SKM-1 treated with dmso at 0.1 percent for 144 hours (cell line): Measurements from ENCODE around the gene PPIF.
A peak's percentile ranks its signal among the peaks of the same experiment; 100 is the strongest.

ENCODE experiments used
- DNase-seq: peaks from one replicate; lab custom pipeline; 2025; ENCODE audit not compliant: unreplicated experiment; lab: John Stamatoyannopoulos, UW

PPIF gene

DNA sequence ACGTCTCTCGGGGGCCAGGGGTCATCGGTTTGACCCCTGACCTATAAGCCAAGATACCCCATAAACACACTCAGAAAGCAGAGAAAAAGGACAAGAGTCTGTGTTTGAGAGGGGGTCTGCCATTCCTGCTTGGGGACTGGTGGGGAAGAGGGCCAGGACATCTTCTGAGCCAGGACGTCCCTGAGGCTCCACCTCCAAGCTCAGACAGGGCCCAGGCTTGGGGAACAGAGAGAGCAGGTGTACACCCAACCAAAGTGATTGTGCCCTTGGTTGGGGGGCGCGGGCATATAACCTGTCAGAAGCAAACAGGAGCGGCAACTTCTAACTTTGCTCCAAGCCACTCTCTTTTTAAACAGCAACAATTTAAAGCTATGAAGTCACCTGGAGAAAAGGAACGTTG lies 33.9 kb upstream of the PPIF start:
- no peak for DNase-seq

DNA sequence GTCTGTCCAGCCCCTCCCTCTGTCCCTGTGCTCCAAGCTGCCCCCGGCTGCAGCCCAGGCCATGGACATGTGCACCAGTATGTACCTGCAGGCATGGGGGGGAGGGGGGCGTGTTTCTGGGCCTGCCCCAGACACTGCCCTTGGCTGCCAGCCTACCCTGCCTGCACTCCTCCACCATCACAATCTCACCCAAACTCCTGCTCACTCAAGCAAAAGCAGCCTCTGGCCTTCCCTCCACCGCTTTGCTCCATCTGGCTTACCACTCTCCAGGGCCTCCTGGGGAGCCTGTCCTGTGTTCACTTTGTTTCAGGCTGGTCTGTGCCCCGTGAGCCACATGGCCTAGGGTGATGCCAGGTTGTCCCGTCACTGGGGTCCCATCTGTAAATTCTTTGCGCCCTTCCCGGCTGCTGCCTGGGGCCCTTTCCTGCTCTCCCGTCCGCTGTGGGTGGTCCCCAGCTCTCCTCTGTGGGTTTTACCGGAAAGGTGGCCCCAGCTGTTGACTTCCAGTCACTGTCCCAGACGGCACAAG lies 33.3 kb upstream of the PPIF start:
- DNase-seq, result no peak

DNA sequence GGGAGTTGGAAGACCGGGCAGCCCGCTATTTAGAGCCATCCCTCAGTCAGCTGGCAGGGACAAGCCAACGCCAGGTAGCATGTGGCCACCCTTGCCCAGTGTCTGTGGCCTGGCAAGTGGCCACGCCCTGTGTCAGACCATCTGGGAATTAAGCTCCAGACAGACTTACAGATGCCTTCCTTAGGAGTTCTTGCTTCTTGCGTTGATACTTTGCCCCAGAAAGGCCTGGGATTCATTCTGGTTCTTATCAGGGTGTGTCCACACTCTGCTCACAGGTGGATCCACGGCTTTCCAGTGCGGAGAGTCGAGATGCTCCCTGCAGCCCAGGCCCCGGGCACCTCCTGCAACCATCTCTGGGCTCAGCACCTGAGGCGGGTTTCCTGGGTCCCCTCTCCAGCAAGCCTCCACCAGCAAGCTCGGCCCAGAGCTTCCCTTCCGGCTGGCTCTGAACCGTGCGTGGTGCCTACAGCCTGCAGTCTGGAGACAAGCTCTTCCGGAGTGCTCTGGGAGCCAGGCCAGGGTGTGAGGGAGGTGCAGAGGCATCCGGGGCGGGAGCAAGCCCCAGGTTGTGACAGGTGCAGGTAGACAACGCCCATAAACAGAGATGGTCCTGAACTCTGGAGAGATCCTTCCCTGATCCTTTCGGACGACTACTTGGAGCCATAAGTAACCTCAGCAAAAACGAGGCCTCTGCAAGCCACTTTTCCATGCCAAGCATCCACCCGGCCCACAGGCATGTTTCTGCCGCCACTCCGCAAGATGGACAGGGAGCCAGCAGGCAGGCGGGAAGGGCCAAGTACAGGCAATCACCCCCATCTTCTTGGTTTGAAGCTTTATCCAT lies 32.3 kb upstream of the PPIF start:
- no peak for DNase-seq

DNA sequence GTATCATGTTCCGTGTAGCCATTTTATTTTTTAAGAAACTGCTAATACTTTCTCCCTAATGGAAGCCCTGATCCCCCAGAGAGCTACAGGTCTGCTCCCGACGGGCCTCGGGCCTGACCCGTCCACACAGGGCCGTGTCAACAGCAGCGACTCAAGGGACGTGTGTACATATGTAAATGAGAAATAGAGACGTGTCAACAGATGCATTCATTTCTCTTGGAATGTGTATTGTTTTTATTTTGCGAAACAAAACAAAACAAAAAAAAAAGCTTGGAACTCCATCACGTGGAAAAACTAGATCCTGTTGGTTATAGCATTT lies 31.7 kb upstream of the PPIF start:
- DNase-seq, result no peak

DNA sequence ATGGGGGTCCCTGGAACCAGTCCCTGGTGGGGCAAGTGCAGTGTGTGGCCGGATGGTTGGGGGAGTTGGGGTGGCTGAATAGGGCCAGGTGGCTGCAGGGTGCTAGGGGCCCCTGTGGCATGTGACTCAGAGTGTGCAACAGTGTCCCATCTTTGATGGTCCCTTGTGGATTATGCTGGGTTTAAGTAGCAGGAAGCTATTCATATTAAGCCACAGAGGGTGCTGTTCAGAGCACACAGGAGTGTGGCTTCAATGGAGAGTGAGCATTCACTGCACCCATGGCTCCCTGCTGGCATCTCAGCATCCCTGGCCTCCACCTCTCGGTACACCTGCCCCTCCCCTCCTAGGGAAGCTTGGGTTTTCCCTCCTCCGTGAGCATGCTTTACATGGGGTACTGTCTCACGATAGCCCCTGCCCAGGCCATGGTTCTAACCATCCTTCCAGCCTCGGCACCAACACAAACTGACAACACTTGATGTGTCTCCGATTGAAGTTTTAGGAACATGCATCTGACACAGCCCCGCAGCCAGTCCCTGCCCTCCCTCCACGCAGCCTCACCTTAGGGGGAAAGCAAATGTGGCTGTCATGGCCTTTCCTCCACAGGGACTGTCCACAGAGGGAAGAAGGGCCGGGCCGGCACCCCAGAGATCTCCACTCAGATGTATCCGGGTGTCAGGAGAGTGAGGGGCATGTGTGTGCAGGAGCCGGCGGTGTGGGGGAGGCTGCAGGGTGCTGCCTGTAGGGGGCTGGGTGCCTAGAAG lies 30.4 kb upstream of the PPIF start:
- no peak for DNase-seq

DNA sequence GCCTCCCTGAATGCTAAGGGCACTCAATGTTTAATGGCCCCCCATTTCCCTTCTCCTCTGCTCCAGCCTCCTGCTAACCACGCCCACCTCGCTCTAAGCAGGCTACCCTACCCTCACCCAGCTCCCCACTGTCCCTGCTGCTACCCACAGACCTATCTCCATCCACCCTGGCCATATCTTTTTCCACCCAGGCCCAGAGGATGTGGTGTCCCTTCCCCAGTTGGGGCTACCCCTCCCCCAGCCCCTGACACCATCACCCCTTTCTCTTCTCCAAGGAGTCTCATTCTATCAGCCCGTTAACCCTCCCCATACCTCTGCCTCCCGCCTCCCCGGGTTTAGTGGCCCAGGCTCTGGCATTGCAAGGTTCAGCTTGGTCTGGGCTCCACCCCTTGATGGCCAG lies 28.9 kb upstream of the PPIF start:
- DNase-seq, result no peak

DNA sequence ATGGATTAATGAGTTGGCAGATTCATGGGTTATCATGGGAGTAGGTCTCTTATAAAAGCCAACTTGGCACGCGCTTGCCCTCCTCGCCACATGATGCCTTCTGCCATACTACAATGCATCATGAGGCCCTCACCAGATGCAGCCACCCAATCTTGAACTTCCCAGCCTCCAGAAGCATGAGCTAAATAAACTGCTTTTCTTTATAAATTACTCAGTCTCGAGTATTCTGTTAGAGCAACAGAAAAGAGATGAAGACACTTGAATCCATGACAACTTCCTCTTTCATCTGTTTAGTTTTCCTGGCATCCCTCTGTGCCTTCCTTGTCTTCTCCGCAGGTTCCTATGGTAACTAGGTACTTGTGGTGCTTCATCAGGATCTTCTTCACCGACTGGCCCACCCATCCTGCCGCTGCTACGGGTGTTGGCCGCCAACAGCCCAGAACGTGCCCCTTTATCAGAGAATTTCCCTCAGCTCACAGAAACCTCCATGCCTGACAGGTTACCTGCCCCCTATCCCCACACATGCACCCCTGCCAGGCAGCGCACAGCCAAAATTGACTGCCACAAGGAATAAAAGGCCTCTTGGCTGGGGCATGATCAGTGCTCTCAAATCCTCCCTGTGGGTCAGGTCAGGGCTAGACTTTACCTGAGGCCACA lies 28.0 kb upstream of the PPIF start:
- no peak for DNase-seq

DNA sequence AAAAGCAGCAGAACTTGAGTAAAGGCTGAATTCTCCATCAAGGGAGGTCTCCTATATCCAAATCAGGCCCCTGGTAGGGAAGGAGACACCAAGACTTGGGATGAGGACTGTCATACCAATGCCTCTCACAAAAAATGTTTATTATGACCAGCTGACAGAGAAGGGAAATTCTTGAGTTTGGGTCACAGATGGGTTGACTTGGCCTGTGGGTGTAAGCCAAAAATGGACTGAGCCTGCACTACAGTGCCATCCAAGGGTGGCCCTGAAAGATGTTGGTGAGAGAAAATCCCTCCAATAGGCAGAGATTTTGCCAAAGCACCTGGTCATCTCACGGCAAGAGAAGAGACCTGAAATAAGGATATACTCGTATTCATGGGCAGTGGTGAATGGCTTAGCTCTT lies 27.0 kb upstream of the PPIF start:
- no peak for DNase-seq

DNA sequence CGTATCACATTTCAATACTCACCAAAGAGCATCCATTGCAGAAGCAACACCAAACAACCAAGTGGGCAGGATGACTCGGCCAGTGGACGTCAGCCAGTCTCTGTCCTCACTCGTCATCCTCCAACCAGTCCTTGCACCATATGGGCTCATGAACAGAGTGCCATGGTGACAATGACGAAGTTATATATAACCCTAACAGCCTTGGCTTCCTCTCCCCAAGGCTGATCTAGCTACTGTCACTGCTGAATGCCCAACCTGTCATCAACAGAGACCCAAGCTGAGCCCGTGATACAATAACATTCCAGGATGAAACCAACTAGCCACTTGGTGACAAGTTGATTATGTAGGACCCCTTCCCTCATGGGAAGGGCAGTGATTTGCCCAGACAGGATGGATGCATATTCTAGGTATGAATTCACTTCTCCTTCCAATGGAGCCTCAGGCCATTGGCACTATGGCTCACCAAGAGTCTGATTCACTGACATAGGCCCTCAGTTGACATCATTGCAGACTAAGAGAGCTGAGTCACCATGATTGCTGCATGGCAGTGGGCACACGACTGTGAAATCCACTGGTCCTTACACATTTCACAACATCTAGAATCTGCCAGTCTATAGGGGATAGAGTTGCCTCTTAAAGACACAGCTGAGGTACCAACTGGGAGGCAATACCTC lies 26.3 kb upstream of the PPIF start:
- peak; percentile 55 for DNase-seq

DNA sequence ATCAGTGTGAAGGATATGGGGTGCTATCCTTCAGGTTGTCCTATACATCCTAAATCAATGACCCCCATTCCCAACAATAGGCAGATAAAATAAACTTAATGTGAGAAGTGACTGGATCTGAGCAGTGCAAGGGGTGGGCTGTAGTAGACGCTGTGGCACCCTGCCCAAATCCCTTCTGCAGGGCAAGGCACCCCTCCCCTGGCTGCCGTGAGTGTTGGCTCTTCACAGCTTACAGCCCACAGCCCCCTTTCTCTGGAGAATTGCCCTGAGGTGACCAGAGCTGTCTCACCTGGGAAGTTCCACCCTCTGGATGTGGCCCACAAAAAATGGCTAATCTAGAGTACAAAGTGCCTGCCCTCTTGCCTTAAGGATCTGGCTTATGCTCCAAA lies 25.8 kb upstream of the PPIF start:
- no peak for DNase-seq

DNA sequence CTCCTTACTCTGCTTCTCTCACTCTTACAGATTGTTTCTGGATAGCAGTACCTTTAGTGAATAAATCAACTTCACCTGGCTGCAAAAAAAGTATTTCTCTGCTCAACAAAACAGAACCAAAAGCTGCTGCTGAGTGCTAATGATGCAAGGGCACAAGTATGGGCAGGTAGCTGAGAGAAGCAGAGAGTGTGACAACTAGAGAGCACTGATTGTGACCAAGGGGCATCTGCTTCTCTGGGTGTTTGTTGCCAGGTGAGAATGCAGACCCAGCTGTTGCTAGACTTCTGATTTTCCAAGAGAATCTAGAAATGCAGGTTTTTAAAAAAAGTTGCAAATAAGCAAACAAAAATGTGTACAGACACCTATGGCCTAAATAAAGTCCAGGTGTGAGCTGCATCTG lies 25.3 kb upstream of the PPIF start:
- DNase-seq, result no peak

DNA sequence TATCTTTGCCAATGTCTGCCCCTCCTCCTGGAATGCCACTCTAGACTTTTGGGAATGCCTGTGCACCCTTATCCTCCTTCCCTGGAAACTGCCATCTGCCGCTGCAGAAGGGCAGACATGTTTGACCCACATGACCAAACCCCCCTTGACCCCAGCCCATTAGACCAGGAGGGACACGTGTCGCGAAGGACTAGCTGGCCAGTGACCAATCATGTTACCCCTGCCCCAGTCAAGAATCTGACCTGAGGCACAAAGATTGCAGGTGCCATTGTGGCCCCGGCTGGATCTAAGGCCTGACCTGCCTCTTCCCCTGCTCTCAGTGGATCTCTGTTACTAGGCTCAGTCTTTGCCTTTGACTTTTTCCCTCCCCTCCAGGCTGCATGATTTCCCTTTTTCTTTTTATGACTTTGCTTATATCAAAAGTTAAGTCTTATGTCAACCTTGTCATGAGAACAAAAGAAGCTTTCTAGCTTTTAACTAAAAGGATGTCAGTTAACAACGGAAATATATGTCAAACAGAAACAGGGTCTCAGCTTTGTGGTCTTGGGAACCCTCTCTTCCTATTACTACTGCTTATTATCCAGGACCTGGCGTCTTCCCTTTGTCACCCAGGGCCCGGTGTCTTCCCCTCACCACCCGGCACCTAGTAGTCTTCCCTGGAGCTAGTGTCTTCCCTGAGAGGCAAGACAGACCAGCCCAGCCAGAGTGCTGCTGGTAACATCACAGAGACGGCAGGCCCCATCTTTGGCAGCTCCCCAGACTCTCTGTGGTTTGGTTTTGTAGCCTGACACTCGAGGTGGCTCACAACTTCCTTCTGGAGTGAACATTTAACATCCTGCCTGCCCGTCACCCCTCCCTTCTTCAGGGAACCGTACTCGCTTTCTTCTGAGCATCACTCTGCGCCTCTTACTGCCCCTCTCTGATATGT lies 24.4 kb upstream of the PPIF start:
- peak; percentile 88 for DNase-seq

DNA sequence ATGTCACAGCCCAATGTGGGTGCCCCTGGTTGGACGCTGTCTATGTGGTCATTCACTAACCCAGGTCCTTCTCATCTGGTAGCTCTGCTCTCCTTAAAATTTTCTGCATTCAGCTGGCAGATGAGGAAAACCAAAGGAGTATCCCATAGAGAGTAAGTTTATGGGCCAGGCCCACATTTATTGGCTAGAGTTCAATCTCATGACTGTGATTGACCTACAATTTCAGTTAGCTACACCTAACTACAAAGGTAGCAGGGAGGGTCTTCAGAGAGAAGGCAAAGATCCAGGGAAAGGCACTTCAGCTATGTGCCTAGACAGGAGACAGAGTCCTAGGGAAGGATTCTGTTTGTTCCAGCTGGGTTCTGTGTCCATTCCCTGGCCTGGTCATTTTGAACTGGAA lies 23.7 kb upstream of the PPIF start:
- DNase-seq, result no peak

DNA sequence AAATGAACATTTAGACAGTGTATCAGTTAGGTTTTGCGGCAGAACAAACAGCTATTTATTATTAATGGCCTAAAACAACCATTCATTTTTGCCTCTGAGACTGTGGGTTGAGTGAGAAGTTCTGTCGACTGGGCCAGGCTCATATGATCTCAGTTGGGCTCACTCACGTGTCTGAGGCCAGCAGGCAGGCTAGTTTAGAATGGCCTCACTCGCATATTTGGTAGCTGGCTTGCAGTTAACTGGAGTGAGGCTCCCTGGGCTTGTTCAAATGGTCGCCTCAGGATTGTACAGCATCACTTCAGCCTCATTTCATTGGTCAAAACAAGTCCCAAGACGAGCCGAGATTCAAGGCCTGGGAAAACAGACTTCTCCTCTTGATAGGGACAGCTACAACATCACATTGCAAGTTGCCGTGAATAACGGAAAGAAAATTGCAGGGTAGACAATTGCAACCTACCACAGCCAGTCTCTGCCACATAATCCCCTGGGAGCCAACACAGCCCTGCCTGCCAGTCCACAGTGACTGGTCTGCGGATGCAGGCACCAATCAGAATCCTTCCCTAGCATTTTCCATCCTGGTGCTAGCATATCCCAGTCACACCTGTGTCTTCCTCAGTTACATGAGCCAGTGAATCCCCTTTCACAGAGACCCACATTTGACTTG lies 23.1 kb upstream of the PPIF start:
- DNase-seq, result no peak

DNA sequence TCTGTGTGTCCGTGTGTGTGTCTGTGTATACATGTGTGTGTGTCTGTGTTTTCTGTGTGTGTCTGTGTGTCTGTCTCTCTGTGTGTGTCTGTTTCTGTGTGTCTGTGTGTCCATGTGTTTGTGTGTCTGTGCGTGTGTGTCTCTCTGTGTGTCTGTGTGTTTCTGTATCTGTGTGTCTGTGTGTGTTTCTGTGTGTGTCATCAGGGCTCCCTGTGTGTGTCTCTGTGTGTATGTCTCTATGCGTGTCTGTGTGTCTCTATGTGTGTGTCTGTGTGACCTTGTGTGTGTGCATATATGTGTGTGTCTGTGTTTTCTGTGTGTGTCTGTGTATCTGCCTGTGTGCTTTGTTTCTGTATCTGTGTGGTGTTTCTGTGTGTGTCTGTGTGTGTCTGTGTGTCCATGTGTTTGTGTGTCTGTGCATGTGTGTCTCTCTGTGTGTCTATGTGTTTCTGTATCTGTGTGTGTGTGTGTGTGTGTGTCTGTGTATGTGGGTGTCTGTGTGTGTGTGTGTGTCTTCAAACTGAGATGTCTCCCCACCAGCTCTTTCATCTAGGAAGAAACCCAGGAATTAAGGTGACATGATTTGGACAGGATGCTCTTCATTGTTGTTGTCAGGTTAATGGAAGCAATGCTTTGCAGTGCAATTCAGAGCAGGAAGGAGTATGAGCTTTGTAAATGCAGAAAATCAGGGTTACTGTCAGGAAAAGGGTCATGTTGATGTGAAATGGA lies 20.7 kb upstream of the PPIF start:
- DNase-seq, result no peak

DNA sequence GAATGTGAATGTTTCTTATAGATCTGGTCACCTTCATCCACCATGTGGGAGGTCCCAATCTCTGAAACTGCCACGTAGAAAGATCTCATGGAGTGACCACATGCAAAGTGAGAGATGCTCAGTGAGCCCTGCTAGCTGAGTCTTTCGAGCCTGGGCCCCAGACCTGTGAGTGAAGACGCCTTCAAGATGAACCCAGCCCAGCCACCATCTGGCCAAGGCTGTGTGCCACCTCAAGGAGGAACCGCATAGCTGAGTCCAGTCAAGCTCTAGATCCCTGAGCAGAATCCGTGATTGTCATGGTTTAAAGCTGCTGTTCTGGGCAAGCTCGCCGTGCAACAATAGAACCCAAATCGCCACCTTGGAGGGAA lies 20.2 kb upstream of the PPIF start:
- DNase-seq, result no peak

DNA sequence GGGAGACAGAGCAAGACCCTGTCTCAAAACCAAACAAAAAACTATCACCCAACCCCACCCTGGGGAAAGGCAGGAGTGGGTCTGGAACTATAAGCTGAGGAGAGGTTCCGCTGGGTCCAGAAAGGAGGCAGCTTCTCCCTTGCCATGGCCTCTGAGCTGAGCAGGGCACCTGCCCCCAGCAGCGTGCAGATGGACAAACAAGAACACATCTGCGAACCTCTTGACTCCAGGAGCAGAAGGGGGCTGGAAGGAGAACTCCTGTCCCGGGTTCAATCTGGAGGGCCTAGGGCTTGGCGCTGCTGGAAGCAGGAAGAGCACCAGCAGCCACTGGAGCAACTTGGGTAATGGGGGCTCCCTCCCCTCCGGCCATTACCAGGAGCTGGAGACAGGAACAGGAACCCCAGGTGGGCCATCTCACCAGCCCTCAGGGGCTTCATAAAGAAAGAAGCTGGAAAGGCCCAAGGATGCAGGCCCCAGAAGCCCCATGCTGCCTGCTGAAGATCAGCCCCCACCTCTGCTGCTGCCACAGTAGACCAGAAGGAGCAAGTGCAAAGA lies 19.0 kb upstream of the PPIF start:
- no peak for DNase-seq

DNA sequence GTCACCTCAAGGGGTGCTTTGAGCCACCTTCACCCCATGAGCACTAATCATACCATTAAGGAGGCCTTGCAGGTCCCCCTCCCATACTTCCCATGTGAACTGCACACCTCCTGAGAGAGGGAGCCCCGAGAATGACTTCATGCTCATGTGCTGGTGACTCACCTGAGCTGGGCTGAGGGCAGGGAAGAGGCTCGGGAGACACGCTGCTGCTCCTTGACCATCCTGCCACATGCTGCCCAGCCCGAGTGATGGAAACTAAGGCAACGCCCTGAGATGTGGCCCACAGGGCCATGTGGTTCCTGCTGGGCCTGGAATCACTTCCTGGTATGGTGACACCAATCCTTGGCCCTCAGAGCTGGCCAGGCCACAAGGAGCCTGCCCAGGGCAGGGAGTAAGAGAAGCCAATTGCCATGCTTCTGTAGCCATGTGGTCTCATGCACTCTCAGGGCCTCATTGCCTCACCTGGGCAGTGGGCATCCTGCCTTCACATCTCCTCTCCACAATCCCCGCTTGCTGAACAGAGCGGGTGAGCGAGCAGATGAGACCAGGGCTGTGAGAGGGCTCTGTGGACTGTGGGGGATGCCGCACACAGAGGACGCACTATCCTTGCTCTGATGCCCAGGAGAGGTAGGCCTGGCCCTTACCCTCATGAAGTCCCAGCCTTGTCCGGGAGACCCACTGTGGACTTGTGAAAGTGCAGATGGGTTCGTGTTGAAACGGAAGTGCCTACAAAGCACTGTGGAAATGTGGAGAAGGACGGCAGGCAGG lies 18.3 kb upstream of the PPIF start:
- DNase-seq, result no peak
